Stimulated activated CD4-positive, alpha-beta T cell treated with anti-CD3 and anti-CD28 coated beads, Interleukin-1b, Interleukin-23, amount 100 ng/mL, for 48 hours (primary cell): Measurements from ENCODE around the gene PCDHGC4.

Experiments used
- DNase-seq: peaks from one replicate; pipeline ENCODE4 v3.0.0-alpha.2; 2020

Gene PCDHGC4

GRCh38 chr5:141532726-141533125 is 47.9 kb downstream of the PCDHGC4 start:
- DNase-seq: no peak

- DNase-seq: no peak
Observed at GRCh38 chr5:141533897-141534296, 49.1 kb downstream of the PCDHGC4 start.

DNA sequence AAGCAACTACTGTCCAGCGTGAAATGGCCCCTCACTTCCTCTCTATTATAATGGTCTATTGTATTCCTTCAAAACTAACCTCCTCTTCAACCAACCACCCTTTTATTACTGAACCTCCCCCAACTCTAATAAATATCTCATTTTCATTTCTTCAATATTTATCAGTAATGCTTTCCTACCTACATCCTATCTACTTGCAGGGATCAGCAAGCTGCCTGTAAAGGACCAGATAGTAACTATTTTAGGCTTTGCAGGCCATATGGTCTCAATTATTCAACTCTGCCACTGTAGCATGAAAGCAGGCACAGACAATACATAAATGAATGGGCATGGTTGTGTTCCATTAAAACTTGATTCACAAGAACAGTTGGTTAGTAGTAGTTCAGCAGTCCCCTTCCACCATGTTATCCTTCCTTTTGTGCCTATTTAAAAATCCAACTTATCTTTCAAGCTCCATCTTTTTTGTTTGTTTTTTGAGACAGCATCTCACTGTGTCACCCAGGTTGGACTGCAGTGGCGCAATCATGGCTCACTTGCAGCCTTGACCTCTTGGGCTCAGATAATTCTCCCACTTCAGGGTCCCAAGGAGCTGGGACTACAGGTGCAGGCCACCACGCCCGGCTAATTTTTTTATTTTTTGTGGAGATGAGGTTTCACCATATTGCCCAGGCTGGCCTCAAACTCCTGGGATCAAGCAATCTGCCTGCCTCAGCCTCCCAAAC is 49.8 kb downstream of the PCDHGC4 start:
- DNase-seq: no peak
